Epithelial cell of esophagus (primary cell): Measurements from ENCODE around the gene PXK.

Experiments used
- DNase-seq: peaks from one replicate; pipeline ENCODE4 v3.0.0; 2010; ENCODE audit warnings: low read depth
- H3K4me3 ChIP-seq: 2 replicates; pipeline ENCODE4 v1.5.1; 2011; ENCODE audit warnings: mild to moderate bottlenecking, low read length, control low read depth
- CTCF ChIP-seq: IDR thresholded peaks from 2 replicates; pipeline ENCODE4 v1.5.1; 2011; ENCODE audit warnings: low read depth, mild to moderate bottlenecking, low read length, control low read depth, inconsistent platforms; ENCODE audit not compliant: insufficient read depth; ENCODE audit errors: missing control alignments

The PXK gene

GRCh38 chr3:58347984-58348383 is 15.3 kb downstream of the PXK start:
- DNase-seq: no peak
- no peak for TF ChIP-seq CTCF
- no peak overlapping the region for H3K4me3 ChIP-seq

DNA sequence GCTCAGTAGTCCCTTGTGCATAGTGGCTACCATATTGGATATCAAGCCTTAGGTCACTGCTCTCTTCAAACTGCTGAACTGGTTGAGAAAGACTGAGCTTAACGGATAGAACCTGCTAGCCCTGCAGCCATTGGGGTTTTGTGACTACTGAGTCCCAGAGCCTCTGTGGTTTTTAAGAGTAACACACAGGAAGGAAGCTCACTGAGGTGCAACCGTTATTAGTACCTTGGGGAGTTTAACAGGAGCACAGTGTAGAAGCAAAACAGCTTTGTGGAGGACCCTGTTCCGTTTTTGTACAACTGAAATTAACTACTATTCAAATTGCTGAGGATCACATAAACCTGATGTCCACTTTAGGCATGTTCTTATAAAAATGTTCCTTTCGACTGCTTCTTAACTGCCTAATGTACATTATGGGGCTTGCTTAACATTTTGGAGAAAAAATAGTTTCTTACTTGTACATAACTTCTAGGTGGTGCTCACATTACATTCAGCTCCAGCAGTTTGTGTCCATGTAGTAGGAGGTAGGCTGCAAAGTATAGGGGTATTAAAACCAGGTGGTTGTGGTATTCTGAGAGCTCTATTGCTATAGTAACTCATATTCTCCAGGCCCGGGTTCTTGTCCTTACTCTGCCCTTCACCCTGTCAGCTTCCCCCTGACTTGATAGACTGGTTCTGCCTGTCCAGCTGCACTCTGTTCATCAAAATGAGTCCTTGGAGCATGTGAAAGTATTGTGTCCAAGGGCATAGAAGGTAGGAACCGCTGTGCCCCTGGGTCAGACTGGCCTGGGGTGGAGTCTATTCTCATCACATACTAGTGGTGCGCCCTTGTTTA is 17.3 kb downstream of the PXK start:
- DNase-seq: peak; percentile 43
- TF ChIP-seq CTCF: no peak
- no peak overlapping the region for H3K4me3 ChIP-seq

- TF ChIP-seq CTCF: no peak
- no peak for DNase-seq
- H3K4me3 ChIP-seq: no peak overlapping the region
These were observed 17.9 kb downstream of the PXK start for GRCh38 chr3:58350627-58351013.

- H3K4me3 ChIP-seq: no peak overlapping the region
- DNase-seq: no peak
- TF ChIP-seq CTCF: no peak
These were observed 19.2 kb downstream of the PXK start for GRCh38 chr3:58351920-58352319.

- no peak overlapping the region for H3K4me3 ChIP-seq
- DNase-seq: no peak
- no peak for TF ChIP-seq CTCF
These were observed 19.9 kb downstream of the PXK start for GRCh38 chr3:58352626-58353025.

GRCh38 chr3:58353722-58354553 is 21.2 kb downstream of the PXK start:
- H3K4me3 ChIP-seq: no peak overlapping the region
- no peak for TF ChIP-seq CTCF
- no peak for DNase-seq
